Muscle of leg (tissue), 11 donors: Measurements from ENCODE around the gene SDR42E1. TPM values are rescaled to one million over a fixed set of nuclear protein-coding genes. Genes with fewer than 3 reads are reported as not detected.

Experiments
- DNase-seq: peaks from one replicate; pipeline ENCODE4 v3.0.0; 2013
- H3K27ac ChIP-seq: one replicate; pipeline ENCODE4 v1.5.1; 2013; ENCODE audit warnings: mild to moderate bottlenecking, low read length, control low read depth
- H3K27me3 ChIP-seq: one replicate; pipeline ENCODE4 v1.6.1; 2013; ENCODE audit warnings: low read length; ENCODE audit not compliant: control insufficient read depth, insufficient read depth
- H3K36me3 ChIP-seq: one replicate; pipeline ENCODE4 v1.6.1; 2013; ENCODE audit warnings: low read length; ENCODE audit not compliant: control insufficient read depth, insufficient read depth
- H3K4me1 ChIP-seq: one replicate; pipeline ENCODE4 v1.6.1; 2013; ENCODE audit warnings: low read length; ENCODE audit not compliant: control insufficient read depth, insufficient read depth
- H3K4me3 ChIP-seq: one replicate; pipeline ENCODE4 v1.5.1; 2013; ENCODE audit warnings: low read length, control low read depth
- H3K9me3 ChIP-seq: replicated peaks from 2 replicates; pipeline ENCODE4 v1.6.1; 2013; ENCODE audit warnings: low read depth, low read length; ENCODE audit not compliant: control insufficient read depth
- WGBS: methylation state at CpG from one replicate; pipeline ENCODE4 v1.1.5; 2013; ENCODE audit warnings: missing lambda C conversion rate; ENCODE audit not compliant: insufficient coverage; 5-methylcytosine and 5-hydroxymethylcytosine counted together
- polyA plus RNA-seq, 8 donors: library from polyadenylated mRNA; unstranded; fragments of 120-200 nt; gene quantifications; one replicate each; pipeline versions ENCODE4 v1.2.1 to v1.2.3, GENCODE V29; 2013; ENCODE audit warnings: inconsistent platforms in 1 of 8, low replicate concordance in 1 of 8; ENCODE audit not compliant: insufficient read length in 8 of 8, insufficient read depth in 1 of 8
- total RNA-seq: library from RNA; stranded (reverse); fragments of 120-200 nt; gene quantifications from one replicate; pipeline ENCODE4 v1.2.4, GENCODE V29; 2013

SDR42E1 gene
- total and polyA plus RNA-seq, 9 donors: 0.15 to 2.2 (median 1.1) TPM

GRCh38 chr16:82040296-82040695, 29.0 kb upstream of the SDR42E1 start:
- WGBS: no CpG with 5 or more reads among the region's 3 CpGs
- Histone ChIP-seq H3K9me3 (no peaks in the 10 kb centered on the region), H3K4me3 (no peak overlapping the region), H3K36me3 (no peaks in the 10 kb centered on the region), H3K4me1 (no peaks in the 10 kb centered on the region), H3K27me3 (no peaks in the 10 kb centered on the region), H3K27ac (no peak overlapping the region)
- no peak for DNase-seq

GRCh38 chr16:82037666-82038065, 26.4 kb upstream of the SDR42E1 start:
- H3K36me3 ChIP-seq: no peaks in the 10 kb centered on the region
- H3K9me3 ChIP-seq: no peaks in the 10 kb centered on the region
- WGBS: no CpG with 5 or more reads among the region's 2 CpGs
- no peak overlapping the region for H3K27ac ChIP-seq
- peak; percentile 27 for DNase-seq
- no peak overlapping the region for H3K4me3 ChIP-seq
- H3K4me1 ChIP-seq: no peaks in the 10 kb centered on the region
- H3K27me3 ChIP-seq: no peaks in the 10 kb centered on the region

DNA sequence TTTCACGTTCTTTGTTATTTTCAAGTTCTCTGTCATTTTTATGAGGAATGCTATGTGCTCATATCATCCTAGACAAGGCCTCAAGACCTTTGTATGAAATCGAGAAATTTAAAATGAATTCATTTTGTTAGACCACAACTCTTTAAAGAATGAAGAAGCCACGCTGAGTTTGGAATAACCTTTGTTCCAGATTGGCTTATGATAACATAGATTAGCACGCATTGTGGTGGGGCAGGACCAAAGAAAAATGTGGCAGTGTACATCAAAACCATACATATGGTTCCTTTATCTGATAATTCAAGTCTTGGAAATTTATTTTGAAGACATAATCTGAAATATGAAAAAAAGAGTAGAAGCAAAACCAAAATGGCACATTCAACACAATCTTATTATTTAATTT, 26.0 kb upstream of the SDR42E1 start:
- Histone ChIP-seq H3K27me3 (no peaks in the 10 kb centered on the region), H3K4me1 (no peaks in the 10 kb centered on the region), H3K27ac (no peak overlapping the region), H3K4me3 (no peak overlapping the region), H3K9me3 (no peaks in the 10 kb centered on the region), H3K36me3 (no peaks in the 10 kb centered on the region)
- no peak for DNase-seq
- WGBS: no CpG with 5 or more reads among the region's 4 CpGs

DNA sequence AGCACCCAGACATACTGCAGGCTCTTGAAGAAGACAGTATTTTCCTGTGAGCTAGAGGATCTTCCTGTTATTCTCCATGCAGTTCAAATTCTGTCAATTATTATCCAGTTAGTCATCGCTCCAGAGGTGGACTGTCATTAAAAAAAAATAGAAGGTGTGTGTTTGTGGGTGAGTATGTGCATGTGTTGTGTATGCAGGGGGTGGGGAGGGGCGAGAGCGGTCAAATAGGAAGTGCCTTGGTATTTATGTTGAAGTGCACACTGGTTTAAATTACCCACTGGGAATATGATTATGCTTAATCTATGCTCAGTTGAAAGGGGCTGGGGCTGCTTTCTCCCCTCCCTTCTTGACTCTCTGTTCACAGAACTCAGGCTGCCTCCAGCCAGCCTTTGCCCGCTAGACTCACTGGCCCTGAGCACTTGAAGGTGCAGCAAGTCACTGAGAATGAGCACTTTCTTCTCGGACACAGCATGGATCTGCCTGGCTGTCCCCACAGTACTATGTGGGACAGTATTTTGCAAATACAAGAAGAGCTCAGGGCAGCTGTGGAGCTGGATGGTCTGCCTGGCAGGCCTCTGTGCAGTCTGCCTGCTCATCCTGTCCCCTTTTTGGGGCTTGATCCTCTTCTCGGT, 23.8 kb upstream of the SDR42E1 start, which contains the start of gene HSD17B2:
TSS of gene HSD17B2 (plus strand) at position 273 of the 632 bp plus-strand sequence. CDS start at position 445, 172 bp downstream.
- DNase-seq: no peak
- WGBS: 14% methylated on average over 1 of the region's 6 CpGs
- no peak within 1 kb of the TSS for H3K4me3 ChIP-seq
- no peaks in the 10 kb centered on the region for H3K4me1 ChIP-seq
- H3K27me3 ChIP-seq: no peaks in the 10 kb centered on the region
- H3K36me3 ChIP-seq: no peaks in the 10 kb centered on the region
- no peak within 1 kb of the TSS for H3K27ac ChIP-seq
- H3K9me3 ChIP-seq: no peaks in the 10 kb centered on the region

DNA sequence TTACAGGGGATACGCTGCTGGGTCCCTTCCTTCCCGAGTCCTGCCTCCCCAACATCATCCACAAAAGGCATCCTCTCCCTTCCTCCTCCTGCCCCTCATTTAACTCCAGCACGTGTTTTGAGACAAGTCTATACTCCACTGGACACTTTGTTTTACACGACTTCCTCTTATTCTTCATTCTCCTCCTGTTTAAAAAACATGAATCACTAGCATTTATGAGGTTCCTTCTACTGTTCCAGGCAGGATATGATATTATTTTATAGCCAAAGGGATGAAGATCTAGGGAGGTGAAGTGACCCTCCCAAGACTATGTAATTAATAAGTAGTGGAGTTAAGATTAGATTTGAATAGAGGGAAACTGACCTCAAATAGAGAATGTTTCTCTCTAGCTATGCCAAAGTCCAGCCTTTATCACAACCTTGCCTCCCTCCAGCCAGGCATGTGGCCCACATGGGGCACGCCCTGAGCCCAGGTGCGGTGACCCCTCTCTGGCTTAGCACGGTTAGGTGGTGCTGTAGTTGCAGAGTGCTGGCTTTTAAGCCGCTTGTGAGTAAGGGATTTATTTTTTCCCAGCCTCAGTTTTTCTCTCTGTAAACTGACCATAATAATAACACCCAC, 22.5 kb upstream of the SDR42E1 start:
- Histone ChIP-seq H3K36me3 (no peaks in the 10 kb centered on the region), H3K27ac (no peak overlapping the region), H3K27me3 (no peaks in the 10 kb centered on the region), H3K9me3 (no peaks in the 10 kb centered on the region), H3K4me3 (no peak overlapping the region), H3K4me1 (no peaks in the 10 kb centered on the region)
- DNase-seq: no peak
- WGBS: 49% methylated on average over 3 of the region's 8 CpGs

DNA sequence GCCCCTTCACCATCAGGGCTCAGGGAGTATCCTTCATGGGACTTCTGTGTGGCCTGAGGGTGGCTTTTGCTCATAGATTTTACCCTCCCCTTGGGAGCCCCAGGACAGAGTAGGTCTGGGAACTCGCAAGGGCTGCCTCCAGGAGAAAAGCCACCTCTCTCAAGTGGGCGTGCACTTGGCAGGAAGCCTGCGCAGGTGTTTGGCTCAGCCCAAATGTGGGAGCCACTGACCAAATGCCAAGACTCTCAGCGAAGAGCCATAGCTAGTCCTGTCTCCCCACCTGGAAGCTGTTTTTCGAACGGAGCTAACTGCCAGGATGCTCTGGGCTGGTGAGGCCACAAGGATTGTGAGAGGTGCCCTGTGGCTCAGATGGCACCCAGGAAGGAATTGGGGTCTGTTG, 21.7 kb upstream of the SDR42E1 start:
- Histone ChIP-seq H3K4me1 (no peaks in the 10 kb centered on the region), H3K9me3 (no peaks in the 10 kb centered on the region), H3K4me3 (no peak overlapping the region), H3K27ac (no peak overlapping the region), H3K27me3 (no peaks in the 10 kb centered on the region), H3K36me3 (no peaks in the 10 kb centered on the region)
- 71% methylated on average over 6 of the region's 6 CpGs for WGBS
- no peak for DNase-seq

- no peak overlapping the region for H3K27ac ChIP-seq
- peak; percentile 54 for DNase-seq
- H3K4me1 ChIP-seq: no peaks in the 10 kb centered on the region
- H3K4me3 ChIP-seq: no peak overlapping the region
- no peaks in the 10 kb centered on the region for H3K36me3 ChIP-seq
- no peaks in the 10 kb centered on the region for H3K9me3 ChIP-seq
- WGBS: 83% methylated on average over 6 of the region's 13 CpGs
- H3K27me3 ChIP-seq: no peaks in the 10 kb centered on the region
Measured at GRCh38 chr16:82031116-82032084, 20.1 kb upstream of the SDR42E1 start.

DNA sequence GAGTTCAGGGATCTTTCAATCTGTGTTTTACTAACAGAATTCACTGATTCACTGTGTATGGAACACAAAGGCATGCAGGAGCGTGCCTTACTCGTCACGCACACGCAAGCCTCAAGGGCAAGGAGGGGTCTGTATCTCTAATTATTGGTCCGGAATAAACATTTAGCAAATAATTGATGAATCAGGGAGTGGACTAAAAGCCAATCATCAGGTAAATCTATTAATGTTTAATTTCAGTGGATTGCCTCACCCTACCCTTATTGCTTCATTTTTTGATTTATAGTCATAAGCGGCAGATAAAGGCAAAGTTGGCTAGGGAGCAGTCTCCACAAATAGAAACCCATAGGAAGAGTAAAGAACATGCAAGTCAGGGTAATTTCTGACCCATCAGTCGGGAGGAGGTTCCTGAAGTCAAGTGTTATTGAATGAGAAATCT, 16.4 kb upstream of the SDR42E1 start:
- Histone ChIP-seq H3K4me1 (no peaks in the 10 kb centered on the region), H3K27me3 (peaks cover 4% of the 10 kb centered on the region), H3K36me3 (no peaks in the 10 kb centered on the region), H3K4me3 (no peak overlapping the region), H3K27ac (no peak overlapping the region), H3K9me3 (no peaks in the 10 kb centered on the region)
- WGBS: no CpG with 5 or more reads among the region's 7 CpGs
- DNase-seq: no peak

- 67% methylated on average over 1 of the region's 4 CpGs for WGBS
- Histone ChIP-seq H3K36me3 (no peaks in the 10 kb centered on the region), H3K4me1 (no peaks in the 10 kb centered on the region), H3K27ac (no peak overlapping the region), H3K9me3 (no peaks in the 10 kb centered on the region), H3K27me3 (peaks cover 4% of the 10 kb centered on the region), H3K4me3 (no peak overlapping the region)
- DNase-seq: no peak
Measured at GRCh38 chr16:82024883-82025282, 13.6 kb upstream of the SDR42E1 start.

DNA sequence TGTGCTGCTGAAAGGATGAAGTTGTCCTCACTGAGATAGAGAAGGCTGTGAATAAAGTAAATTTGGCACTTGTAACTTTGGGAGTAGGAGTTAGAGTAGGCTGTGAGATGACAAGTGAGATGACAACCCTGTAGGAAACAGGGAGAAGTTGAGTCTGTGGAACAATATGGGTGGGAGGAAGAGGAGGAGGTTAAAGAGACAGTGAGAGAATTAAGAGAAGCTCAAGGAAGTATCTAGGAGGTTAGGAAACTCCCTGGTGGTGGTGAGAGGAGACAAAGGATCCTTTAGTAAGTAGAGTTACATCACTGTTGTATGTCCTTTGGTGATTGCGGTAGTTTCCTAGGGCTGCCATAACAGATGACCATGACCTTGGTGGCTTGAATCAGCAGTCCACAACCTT, 13.0 kb upstream of the SDR42E1 start:
- no peaks in the 10 kb centered on the region for H3K36me3 ChIP-seq
- no peaks in the 10 kb centered on the region for H3K4me1 ChIP-seq
- no peak for DNase-seq
- H3K27me3 ChIP-seq: peaks cover 4% of the 10 kb centered on the region
- H3K27ac ChIP-seq: no peak overlapping the region
- H3K9me3 ChIP-seq: no peaks in the 10 kb centered on the region
- no peak overlapping the region for H3K4me3 ChIP-seq
- 100% methylated on average over 1 of the region's 1 CpG for WGBS
